GM19372 (cell line): ENCODE results near the gene BTN3A1.
"Not testable (repeated sequence)": the region's sequence is repeated elsewhere in the genome, so short reads cannot be mapped to it uniquely, and the experiment has no call there.

Experiments used
- ATAC-seq: cut with Tn5 transposase; IDR thresholded peaks from one replicate; pipeline ENCODE4 v1.9.1; 2021; ENCODE audit warnings: mild to moderate bottlenecking, low read depth, moderate library complexity; ENCODE audit not compliant: unreplicated experiment

Gene BTN3A1

GRCh38 chr6:26401987-26402658 lies at the start of gene BTN3A1:
Gene BTN3A1 (plus strand): TSS chr6:26402275. CDS start chr6:26405564, 3,289 bp downstream.
- ATAC-seq = peak; percentile 88

DNA sequence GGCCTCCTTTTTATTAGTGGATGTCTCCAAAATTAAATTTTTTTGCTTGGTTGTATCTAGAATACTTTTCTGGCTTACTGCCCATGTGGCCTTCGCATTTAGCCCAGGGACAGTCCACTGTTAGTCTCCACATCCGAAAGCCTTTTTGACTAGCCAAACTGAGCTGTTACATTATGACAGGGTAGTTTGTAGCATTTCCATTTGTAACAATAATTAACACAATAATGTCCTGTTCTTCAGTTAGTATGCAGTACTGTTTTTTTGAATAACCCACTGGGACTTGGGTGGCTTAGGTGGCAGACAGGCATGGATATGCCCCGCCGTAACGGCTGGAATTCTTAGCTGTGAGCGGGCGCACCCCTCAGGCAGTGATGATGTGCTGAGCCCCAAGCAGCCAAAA lies 49.8 kb upstream of the BTN3A1 start:
- ATAC-seq = no peak

GRCh38 chr6:26354162-26354561 lies 47.9 kb upstream of the BTN3A1 start:
- ATAC-seq = no peak

DNA sequence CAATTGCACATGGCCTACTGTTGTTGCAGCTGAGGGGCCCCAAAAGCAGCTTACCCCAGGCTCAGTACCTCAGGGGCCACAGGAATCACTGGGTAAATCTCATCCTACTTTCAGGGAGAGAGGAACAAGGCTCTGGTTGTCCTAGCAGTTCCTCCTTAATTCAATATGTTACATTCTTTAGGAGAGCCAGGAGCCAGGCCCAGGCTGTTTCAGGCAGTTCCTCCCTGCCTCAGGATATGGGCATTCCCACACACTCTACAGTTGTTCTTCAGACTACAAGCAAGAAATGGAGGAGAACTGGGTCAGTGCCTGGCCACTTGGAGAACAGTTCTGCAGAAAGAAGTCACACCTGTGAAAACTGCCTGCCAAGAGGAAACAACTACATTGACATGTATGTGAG lies 46.7 kb upstream of the BTN3A1 start:
- ATAC-seq = no peak

DNA sequence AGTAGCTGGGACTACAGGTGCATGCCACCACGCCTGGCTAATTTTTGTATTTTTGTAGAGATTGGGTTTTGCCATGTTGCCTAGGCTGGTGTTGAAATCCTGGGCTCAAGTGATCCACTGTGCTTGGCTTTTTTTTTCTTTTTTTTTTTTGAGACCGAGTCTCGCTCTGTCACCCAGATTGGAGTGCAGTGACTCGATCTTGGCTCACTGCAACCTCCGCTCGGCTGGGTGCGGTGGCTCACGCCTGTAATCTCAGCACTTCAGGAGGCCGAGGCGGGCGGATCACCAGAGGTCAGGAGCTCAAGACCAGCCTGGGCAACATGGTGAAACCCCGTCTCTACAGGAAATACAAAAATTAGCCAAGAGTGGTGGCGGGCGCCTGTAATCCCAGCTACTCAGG lies 44.5 kb upstream of the BTN3A1 start:
- ATAC-seq = not testable (repeated sequence)

GRCh38 chr6:26358511-26358981 lies 43.5 kb upstream of the BTN3A1 start:
- ATAC-seq = peak; percentile 38

- no peak for ATAC-seq
Measured at GRCh38 chr6:26359765-26360164, 42.3 kb upstream of the BTN3A1 start.

- ATAC-seq = peak; percentile 35
Measured at GRCh38 chr6:26360451-26361416, 41.3 kb upstream of the BTN3A1 start.

DNA sequence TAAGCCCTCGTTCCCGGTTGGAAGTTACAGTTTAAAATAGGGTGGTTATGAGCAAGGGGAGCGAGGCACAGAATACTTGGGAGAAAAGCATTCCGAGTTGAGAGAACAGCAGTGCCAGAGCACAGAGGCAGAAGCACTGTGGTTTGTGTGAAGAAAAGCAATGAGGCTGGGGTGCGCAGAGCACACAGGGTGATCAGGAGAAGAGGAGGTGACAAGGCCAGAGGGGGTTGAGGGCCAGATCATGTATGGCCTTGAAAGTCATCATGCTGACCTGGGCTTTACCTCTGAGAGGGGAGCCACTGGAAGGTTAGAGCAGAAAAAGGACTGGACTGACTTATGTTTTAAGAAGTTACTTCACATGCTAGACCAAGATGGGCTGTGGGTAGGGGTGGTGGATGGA lies 40.5 kb upstream of the BTN3A1 start:
- ATAC-seq = no peak

GRCh38 chr6:26362093-26362835 lies 39.8 kb upstream of the BTN3A1 start:
- no peak for ATAC-seq

- ATAC-seq = no peak
Measured at GRCh38 chr6:26362836-26363220, 39.2 kb upstream of the BTN3A1 start.

GRCh38 chr6:26363882-26364701 lies 38.0 kb upstream of the BTN3A1 start:
- ATAC-seq = no peak

GRCh38 chr6:26365633-26365995 lies 36.5 kb upstream of the BTN3A1 start:
- ATAC-seq = no peak

DNA sequence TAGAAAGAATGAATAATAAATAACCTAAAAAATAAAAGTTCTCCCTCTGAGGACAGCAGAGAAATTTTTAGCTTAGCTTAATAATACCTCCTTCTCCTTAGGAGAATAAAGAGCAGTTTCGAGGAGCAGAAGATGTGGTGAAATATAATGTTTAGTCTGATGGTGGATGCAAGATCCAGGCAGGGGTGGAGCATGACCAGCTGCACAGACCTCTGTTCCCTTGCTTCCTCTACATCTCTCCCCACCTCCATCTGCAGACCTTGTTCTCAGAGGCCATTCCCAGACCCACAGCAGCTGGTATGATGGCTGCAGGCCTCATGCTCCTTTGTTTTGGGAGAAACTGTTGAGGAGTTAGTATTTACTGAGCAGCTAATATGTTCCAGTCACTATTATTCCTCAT lies 35.6 kb upstream of the BTN3A1 start:
- no peak for ATAC-seq

DNA sequence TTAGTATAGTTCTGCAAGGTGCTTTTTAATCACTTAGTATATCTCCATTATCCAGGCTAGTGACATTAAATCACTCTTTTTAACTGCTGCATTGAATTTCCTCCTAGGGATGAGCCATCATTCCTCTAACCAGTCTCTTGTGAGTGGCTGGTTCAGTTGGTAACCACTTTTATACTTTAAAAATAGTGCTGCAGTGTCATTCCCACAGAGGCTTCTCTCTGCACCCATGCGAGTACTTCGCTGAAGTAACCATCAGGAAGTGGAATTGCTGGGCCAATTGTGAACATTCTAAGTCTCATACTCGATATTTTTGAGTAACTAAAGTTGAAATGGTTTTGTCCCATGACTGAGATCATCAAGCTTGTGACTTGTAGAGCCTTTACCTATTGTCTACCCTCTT lies 35.0 kb upstream of the BTN3A1 start:
- ATAC-seq = no peak

DNA sequence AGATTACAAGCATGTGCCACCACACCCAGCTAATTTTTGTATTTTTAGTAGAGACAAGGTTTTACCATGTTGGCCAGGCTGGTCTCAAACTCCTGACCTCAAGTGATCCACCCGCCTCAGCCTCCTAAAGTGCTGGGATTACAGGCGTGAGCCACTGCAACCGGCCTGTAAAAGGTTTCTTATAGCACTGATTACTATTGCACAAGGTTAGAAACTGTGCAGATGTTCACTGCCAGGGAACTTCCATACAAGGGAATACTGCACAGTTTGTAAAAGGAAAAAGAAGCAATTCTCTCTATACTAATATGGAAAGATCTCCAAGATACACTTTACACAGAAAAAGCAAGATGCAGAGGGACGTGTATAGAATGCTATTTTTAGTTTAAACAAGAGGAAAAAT lies 30.3 kb upstream of the BTN3A1 start:
- ATAC-seq = not testable (repeated sequence)

DNA sequence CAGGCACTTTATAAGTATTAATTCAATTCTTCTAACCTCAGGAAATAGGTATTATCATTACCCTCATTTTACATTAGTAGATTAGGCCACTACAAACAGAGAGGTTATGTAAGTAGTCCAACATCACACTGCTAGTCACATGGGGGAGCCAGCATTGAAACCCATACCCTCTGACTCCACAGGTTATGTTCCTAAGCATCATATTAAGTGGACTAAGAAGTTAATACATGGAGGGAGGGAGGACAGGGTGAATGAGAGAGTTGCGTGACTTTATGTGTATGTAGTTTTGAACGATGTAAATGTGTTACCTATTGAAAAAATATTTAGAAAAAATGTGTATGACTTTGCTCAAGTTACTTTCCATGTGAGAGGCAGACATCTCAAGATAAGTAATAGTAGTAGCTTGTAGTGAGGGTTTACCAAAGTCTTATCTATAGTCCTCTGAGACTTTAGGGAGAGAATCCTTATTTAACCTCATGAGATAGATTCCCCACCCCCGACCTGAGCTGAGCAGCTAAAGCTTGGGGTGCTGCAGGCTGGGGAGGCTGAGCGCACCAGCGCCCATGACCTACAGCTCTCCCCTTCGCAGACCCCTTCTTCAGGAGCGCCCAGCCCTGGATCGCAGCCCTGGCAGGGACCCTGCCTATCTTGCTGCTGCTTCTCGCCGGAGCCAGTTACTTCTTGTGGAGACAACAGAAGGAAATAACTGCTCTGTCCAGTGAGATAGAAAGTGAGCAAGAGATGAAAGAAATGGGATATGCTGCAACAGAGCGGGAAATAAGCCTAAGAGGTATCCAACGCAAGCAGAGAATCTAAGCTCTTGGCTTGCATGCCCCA lies 29.5 kb upstream of the BTN3A1 start:
- ATAC-seq = no peak

DNA sequence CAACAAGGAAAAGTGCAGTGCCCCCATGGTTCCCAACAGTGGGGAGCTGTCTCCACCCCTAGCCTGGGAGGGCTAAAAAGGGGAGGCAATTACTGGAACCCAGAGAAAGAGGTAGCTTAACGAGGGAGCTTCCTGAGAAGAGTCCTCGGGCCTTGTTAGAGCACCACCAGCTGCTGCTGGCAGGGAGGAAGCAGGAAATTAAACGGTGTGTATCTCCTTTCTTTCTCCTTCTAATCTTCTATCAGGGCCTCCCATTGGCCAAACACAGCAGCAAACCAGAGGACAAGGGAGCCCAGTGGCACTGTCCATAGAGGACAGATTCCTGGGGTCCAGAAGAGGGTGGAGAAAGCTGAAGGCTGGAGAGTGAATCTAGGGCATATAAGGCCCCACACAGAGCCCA lies 26.8 kb upstream of the BTN3A1 start:
- no peak for ATAC-seq

DNA sequence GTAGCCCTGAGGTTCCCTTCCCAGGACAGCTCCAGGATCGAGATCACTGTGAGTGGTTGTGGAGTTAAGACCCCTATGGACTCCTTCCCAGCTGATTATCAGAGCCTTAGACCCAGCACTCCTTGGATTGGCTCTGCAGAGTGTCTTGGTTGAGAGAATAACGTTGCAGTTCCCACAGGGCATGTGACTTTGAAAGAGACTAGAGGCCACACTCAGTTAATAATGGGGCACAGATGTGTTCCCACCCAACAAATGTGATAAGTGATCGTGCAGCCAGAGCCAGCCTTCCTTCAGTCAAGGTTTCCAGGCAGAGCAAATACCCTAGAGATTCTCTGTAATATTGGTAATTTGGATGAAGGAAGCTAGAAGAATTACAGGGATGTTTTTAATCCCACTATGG lies 24.4 kb upstream of the BTN3A1 start:
- no peak for ATAC-seq
